HepG2 (cell line): ENCODE measurements around the gene LPCAT4.

Experiments used
- ARNT ChIP-seq: fragments of 450-650 bp; IDR thresholded peaks from 2 replicates; pipeline ENCODE4 v1.6.1; 2017
- CREM ChIP-seq, 2 experiments: sonication (generic) in 1 of 2; formaldehyde crosslinking in 1 of 2; IDR thresholded peaks; 2 replicates each; pipeline versions ENCODE4 v1.4.0 to v1.6.1; 2016 to 2020; ENCODE audit warnings: antibody characterized with exemption in 1 of 2, mild to moderate bottlenecking in 1 of 2, missing genetic modification reagents in 1 of 2
- JUN ChIP-seq: sonication (generic); formaldehyde crosslinking; IDR thresholded peaks from 2 replicates; pipeline ENCODE4 v1.4.0; 2020; ENCODE audit warnings: mild to moderate bottlenecking, missing genetic modification reagents
- POLR2A ChIP-seq, 2 experiments: IDR thresholded peaks; 2 replicates each; pipeline ENCODE4 v1.6.1; 2011; ENCODE audit warnings: low read depth in 2 of 2, low read length in 2 of 2, mild to moderate bottlenecking in 1 of 2, moderate library complexity in 1 of 2; ENCODE audit not compliant: insufficient read depth in 1 of 2
- SOX13 ChIP-seq, 3 experiments: fragments of 450-650 bp in 1 of 3; sonication (generic) in 1 of 3; formaldehyde crosslinking in 1 of 3; IDR thresholded peaks in 2 of 3; conservative IDR thresholded peaks in 1 of 3; 2 replicates each; pipeline versions ENCODE4 v1.5.0 to v1.6.1; 2016 to 2020; ENCODE audit warnings: antibody characterized with exemption in 1 of 3, mild to moderate bottlenecking in 1 of 3, missing compliant biosample characterization in 1 of 3, missing genetic modification reagents in 1 of 3, moderate library complexity in 1 of 3
- TCF7L2 ChIP-seq: IDR thresholded peaks from 2 replicates; pipeline ENCODE4 v1.6.1; 2011; ENCODE audit warnings: mild to moderate bottlenecking, low read depth, low read length, moderate library complexity
- ZBTB20 ChIP-seq: sonication (generic); formaldehyde crosslinking; IDR thresholded peaks from 2 replicates; pipeline ENCODE4 v1.8.1; 2023; ENCODE audit warnings: missing genetic modification reagents, low read depth, mild to moderate bottlenecking, borderline replicate concordance
- TF ChIP-seq, protein P1 (sequence below): sonication (generic); formaldehyde crosslinking; IDR thresholded peaks from 2 replicates; pipeline ENCODE4 v1.4.0; 2020; ENCODE audit warnings: missing genetic modification reagents, borderline replicate concordance
- TF ChIP-seq, protein P2 (sequence below): IDR thresholded peaks from 2 replicates; pipeline ENCODE4 v1.6.1; 2012; ENCODE audit warnings: inconsistent platforms

DNA sequence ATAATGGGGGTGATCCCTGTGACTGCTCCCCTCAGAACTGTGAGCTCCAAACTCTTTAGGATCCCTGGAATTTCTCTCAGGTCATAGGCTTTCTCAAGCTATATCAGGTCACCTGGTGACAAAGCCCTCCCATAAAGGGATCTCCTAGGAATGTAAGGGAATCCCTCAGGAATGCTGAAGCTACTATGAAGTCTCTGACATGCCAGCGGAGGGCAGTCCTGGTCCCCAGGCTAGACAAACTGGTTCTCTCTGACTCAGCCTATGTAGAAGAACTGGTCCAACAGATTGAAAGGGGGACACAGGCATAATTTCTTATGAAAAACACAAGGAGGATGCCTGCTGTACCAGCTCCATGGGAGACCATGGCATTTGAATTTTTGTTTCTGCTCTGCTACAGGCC lies 6.7 kb downstream of the LPCAT4 start:
- TF ChIP-seq JUN (CRISPR knock-in tag) (no peak), POLR2A (IDR thresholded peaks at IDR 0.05; ENCODE audit: insufficient read depth in 1 of 2, low read depth in 2 of 2, low read length in 2 of 2) (no peak), SOX13 (IDR thresholded peaks at IDR 0.05) (no peak), SOX13 (CRISPR knock-in tag; conservative IDR thresholded peaks at IDR 0.05 in 1 of 2, IDR thresholded peaks at IDR 0.05 in 1 of 2) (no peak), ZBTB20 (no peak), TCF7L2 (no peak), CREM (IDR thresholded peaks at IDR 0.05) (no peak), CREM (CRISPR knock-in tag; IDR thresholded peaks at IDR 0.05) (no peak), ARNT (no peak)
- TF ChIP-seq, protein P1, sequence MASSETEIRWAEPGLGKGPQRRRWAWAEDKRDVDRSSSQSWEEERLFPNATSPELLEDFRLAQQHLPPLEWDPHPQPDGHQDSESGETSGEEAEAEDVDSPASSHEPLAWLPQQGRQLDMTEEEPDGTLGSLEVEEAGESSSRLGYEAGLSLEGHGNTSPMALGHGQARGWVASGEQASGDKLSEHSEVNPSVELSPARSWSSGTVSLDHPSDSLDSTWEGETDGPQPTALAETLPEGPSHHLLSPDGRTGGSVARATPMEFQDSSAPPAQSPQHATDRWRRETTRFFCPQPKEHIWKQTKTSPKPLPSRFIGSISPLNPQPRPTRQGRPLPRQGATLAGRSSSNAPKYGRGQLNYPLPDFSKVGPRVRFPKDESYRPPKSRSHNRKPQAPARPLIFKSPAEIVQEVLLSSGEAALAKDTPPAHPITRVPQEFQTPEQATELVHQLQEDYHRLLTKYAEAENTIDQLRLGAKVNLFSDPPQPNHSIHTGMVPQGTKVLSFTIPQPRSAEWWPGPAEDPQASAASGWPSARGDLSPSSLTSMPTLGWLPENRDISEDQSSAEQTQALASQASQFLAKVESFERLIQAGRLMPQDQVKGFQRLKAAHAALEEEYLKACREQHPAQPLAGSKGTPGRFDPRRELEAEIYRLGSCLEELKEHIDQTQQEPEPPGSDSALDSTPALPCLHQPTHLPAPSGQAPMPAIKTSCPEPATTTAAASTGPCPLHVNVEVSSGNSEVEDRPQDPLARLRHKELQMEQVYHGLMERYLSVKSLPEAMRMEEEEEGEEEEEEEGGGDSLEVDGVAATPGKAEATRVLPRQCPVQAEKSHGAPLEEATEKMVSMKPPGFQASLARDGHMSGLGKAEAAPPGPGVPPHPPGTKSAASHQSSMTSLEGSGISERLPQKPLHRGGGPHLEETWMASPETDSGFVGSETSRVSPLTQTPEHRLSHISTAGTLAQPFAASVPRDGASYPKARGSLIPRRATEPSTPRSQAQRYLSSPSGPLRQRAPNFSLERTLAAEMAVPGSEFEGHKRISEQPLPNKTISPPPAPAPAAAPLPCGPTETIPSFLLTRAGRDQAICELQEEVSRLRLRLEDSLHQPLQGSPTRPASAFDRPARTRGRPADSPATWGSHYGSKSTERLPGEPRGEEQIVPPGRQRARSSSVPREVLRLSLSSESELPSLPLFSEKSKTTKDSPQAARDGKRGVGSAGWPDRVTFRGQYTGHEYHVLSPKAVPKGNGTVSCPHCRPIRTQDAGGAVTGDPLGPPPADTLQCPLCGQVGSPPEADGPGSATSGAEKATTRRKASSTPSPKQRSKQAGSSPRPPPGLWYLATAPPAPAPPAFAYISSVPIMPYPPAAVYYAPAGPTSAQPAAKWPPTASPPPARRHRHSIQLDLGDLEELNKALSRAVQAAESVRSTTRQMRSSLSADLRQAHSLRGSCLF (CRISPR knock-in tag): no peak
- TF ChIP-seq, protein P2, sequence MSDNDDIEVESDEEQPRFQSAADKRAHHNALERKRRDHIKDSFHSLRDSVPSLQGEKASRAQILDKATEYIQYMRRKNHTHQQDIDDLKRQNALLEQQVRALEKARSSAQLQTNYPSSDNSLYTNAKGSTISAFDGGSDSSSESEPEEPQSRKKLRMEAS: no peak
